ENCODE measurements around the gene FBXO9.

DNA sequence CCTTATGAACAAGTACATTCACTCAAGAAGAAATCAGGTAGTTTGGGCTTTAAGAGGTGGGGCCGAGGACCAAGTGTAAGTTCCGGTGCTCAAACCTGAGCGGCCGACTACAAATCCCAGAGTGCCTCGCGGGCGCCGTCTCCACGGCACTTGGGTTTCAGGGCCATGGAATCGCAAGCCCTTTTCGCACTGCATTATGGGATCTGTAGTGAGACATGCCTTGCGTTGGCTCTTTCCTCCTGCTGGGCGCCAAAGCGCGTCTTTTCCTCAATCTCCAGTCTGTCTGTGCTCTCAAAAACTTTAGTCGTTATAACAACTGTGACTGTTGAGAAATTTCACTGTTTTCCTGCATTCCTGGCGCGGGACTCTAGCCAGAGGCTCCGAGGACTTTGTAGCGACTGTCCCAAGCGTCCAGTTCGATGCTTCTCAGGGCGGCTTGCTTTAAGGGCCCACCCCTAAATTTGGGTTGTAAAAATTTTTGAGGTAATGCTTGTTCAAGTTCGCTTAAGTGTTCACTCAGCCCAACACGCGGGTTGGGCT, 408 bp upstream of the FBXO9 start:
- TF ChIP-seq EZH2 (IDR thresholded peaks at IDR 0.05; ENCODE audit: insufficient read depth, low read length): no peak
- TF ChIP-seq, protein P1, sequence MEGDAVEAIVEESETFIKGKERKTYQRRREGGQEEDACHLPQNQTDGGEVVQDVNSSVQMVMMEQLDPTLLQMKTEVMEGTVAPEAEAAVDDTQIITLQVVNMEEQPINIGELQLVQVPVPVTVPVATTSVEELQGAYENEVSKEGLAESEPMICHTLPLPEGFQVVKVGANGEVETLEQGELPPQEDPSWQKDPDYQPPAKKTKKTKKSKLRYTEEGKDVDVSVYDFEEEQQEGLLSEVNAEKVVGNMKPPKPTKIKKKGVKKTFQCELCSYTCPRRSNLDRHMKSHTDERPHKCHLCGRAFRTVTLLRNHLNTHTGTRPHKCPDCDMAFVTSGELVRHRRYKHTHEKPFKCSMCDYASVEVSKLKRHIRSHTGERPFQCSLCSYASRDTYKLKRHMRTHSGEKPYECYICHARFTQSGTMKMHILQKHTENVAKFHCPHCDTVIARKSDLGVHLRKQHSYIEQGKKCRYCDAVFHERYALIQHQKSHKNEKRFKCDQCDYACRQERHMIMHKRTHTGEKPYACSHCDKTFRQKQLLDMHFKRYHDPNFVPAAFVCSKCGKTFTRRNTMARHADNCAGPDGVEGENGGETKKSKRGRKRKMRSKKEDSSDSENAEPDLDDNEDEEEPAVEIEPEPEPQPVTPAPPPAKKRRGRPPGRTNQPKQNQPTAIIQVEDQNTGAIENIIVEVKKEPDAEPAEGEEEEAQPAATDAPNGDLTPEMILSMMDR (IDR thresholded peaks at IDR 0.05; ENCODE audit: insufficient read depth, low read depth, low read length): no peak
